Measurements from ENCODE around the gene PLPP7. TPM values are rescaled to one million over a fixed set of nuclear protein-coding genes. Genes with fewer than 3 reads are reported as not detected.

The PLPP7 gene
- polyA plus RNA-seq, 2 of the 4 experiments (the other 2 are of a cell fraction): 0.08 TPM; not detected in 1

- TF ChIP-seq BHLHE40 (IDR thresholded peaks at IDR 0.05; ENCODE audit: low read depth, low read length) (no peak), CHD4 (IDR thresholded peaks at IDR 0.05; ENCODE audit: borderline replicate concordance) (no peak), RNF2 (IDR thresholded peaks at IDR 0.05; ENCODE audit: borderline replicate concordance, low read depth) (no peak), EHF (CRISPR knock-in tag; IDR thresholded peaks at IDR 0.05) (no peak)
- TF ChIP-seq, protein P1, sequence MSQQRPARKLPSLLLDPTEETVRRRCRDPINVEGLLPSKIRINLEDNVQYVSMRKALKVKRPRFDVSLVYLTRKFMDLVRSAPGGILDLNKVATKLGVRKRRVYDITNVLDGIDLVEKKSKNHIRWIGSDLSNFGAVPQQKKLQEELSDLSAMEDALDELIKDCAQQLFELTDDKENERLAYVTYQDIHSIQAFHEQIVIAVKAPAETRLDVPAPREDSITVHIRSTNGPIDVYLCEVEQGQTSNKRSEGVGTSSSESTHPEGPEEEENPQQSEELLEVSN (IDR thresholded peaks at IDR 0.05; ENCODE audit: borderline replicate concordance, low read depth): no peak
These were observed 15.3 kb downstream of the PLPP7 start (continued) for GRCh38 chr9:131304676-131305355.

DNA sequence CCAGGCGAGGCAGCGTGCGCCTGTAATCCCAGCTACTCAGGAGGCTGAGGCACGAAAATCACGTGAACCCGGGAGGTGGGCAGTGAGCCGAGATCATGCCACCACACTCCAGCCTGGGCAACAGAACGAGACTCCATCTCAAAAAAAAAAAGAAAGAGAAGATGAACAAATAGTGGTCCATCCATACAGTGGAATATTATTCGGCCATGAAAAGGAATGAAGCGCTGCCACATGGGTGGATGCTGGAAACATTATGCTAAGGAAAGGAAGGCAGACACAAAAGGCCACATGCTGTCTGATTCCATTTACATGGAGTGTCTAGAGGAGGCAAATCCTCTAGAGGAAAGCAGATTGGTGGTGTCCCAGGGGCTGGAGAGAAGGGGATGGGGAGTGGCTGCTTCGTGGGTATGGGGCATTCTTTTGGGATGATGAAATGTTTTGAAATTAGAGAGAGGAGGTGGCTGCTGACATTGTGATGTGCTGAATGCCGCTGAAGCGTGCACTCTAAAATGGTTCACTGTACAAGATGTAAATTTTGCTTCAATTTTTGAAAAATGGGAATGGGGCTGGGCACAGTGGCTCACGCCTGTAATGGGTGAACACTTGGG, 17.0 kb downstream of the PLPP7 start:
- POLR2A ChIA-PET: no interaction called here
- Histone ChIP-seq H3K9me3 (no peaks in the 10 kb centered on the region), H3K4me2 (no peak overlapping the region), H3K4me1 (no peaks in the 10 kb centered on the region), H3K27ac (no peak overlapping the region), H3K4me3 (no peak overlapping the region)
- WGBS (ENCODE audit: missing lambda C conversion rate): 68% methylated on average over 14 of the region's 14 CpGs
- CTCF ChIA-PET: interaction anchor here (0.7 to 4.2 kb wide), 4 partner anchors 30 to 308 kb away, joined by 3 to 25 read pairs (median 6); no protein-coding TSS in a partner anchor
- TF ChIP-seq, protein P2, sequence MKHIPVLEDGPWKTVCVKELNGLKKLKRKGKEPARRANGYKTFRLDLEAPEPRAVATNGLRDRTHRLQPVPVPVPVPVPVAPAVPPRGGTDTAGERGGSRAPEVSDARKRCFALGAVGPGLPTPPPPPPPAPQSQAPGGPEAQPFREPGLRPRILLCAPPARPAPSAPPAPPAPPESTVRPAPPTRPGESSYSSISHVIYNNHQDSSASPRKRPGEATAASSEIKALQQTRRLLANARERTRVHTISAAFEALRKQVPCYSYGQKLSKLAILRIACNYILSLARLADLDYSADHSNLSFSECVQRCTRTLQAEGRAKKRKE (CRISPR knock-in tag; IDR thresholded peaks at IDR 0.05; ENCODE audit: low read depth): no peak
- no peak for TF ChIP-seq POLR2A (IDR thresholded peaks at IDR 0.05; ENCODE audit: low read length)
- no peak for TF ChIP-seq POLR2AphosphoS2 (conservative IDR thresholded peaks at IDR 0.05; ENCODE audit: low read length)
- no peak for TF ChIP-seq MAFK (IDR thresholded peaks at IDR 0.05; ENCODE audit: partially characterized antibody)
- TF ChIP-seq CBX8 (IDR thresholded peaks at IDR 0.05): no peak
- TF ChIP-seq TP53 (CRISPR knock-in tag; IDR thresholded peaks at IDR 0.05): no peak
- TF ChIP-seq RFX5 (IDR thresholded peaks at IDR 0.05): no peak
- TF ChIP-seq RCOR1 (IDR thresholded peaks at IDR 0.05; ENCODE audit: low read depth, low read length): no peak
- no peak for TF ChIP-seq JUN (IDR thresholded peaks at IDR 0.05)
- TF ChIP-seq, protein P3, sequence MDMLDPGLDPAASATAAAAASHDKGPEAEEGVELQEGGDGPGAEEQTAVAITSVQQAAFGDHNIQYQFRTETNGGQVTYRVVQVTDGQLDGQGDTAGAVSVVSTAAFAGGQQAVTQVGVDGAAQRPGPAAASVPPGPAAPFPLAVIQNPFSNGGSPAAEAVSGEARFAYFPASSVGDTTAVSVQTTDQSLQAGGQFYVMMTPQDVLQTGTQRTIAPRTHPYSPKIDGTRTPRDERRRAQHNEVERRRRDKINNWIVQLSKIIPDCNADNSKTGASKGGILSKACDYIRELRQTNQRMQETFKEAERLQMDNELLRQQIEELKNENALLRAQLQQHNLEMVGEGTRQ (IDR thresholded peaks at IDR 0.05): no peak
- TF ChIP-seq KDM1A (IDR thresholded peaks at IDR 0.05; ENCODE audit: low read depth): no peak
- TF ChIP-seq ZSCAN20 (CRISPR knock-in tag; IDR thresholded peaks at IDR 0.05): no peak
- DNase-seq (ENCODE audit: low read depth in 1 of 2, low spot score in 1 of 2) (no peak), ATAC-seq (no peak), FAIRE-seq (no peak)

GRCh38 chr9:131307974-131308373, 18.5 kb downstream of the PLPP7 start:
- no peaks in the 10 kb centered on the region for H3K9me3 ChIP-seq
- CTCF ChIA-PET: interaction anchor here (0.6 to 4.2 kb wide), 3 partner anchors 20 to 798 kb away, joined by 3 to 25 read pairs (median 3); no protein-coding TSS in a partner anchor
- no peaks in the 10 kb centered on the region for H3K4me1 ChIP-seq
- H3K4me3 ChIP-seq: no peak overlapping the region
- H3K27ac ChIP-seq: no peak overlapping the region
- 79% methylated on average over 21 of the region's 31 CpGs for WGBS (ENCODE audit: missing lambda C conversion rate)
- POLR2A ChIA-PET: interaction anchor here (0.7 kb wide), 1 partner anchor 110 kb away, joined by 9 read pairs; no protein-coding TSS in a partner anchor
- FAIRE-seq (no peak), ATAC-seq (no peak), DNase-seq (ENCODE audit: low read depth in 1 of 2, low spot score in 1 of 2) (no peak)
- no peak overlapping the region for H3K4me2 ChIP-seq
- TF ChIP-seq EHF (CRISPR knock-in tag; IDR thresholded peaks at IDR 0.05) (no peak), NR3C1 (IDR thresholded peaks at IDR 0.05) (no peak), JUN (IDR thresholded peaks at IDR 0.05) (no peak), BHLHE40 (IDR thresholded peaks at IDR 0.05; ENCODE audit: low read depth, low read length) (no peak), FOXS1 (CRISPR knock-in tag; IDR thresholded peaks at IDR 0.05) (no peak), REST (IDR thresholded peaks at IDR 0.05) (no peak), ZC3H11A (IDR thresholded peaks at IDR 0.05) (no peak), CEBPB (IDR thresholded peaks at IDR 0.05) (no peak), CBX8 (IDR thresholded peaks at IDR 0.05) (no peak), RCOR1 (IDR thresholded peaks at IDR 0.05; ENCODE audit: low read depth, low read length) (no peak), TP53 (CRISPR knock-in tag; IDR thresholded peaks at IDR 0.05) (no peak), EP300 (IDR thresholded peaks at IDR 0.05) (no peak), JUNB (IDR thresholded peaks at IDR 0.05) (no peak), ZNF302 (CRISPR knock-in tag; IDR thresholded peaks at IDR 0.05) (no peak)
- TF ChIP-seq, protein P2 (CRISPR knock-in tag; IDR thresholded peaks at IDR 0.05; ENCODE audit: low read depth): no peak

Data from A549 (cell line).